Mucosa of gallbladder (tissue), 1 donor: Measurements from ENCODE around the gene OR9A2. TPM values are rescaled to one million over a fixed set of nuclear protein-coding genes. Genes with fewer than 3 reads are reported as not detected.
A peak's percentile ranks its signal among the peaks of the same experiment; 100 is the strongest.
"Not testable (repeated sequence)": the region's sequence is repeated elsewhere in the genome, so short reads cannot be mapped to it uniquely, and the experiment has no call there.

Experiments
- DNase-seq: peaks from one replicate; pipeline ENCODE4 v3.0.0-alpha.2; 2020; ENCODE audit warnings: low spot score
- total RNA-seq: library from RNA; stranded (reverse); gene quantifications from one replicate; pipeline ENCODE4 v1.2.1, GENCODE V29; 2021
- donor health status: DM: no; HTN: no; CAD: no.

Gene OR9A2
- total RNA-seq, 1 donor from 2014 or later = not detected

DNA sequence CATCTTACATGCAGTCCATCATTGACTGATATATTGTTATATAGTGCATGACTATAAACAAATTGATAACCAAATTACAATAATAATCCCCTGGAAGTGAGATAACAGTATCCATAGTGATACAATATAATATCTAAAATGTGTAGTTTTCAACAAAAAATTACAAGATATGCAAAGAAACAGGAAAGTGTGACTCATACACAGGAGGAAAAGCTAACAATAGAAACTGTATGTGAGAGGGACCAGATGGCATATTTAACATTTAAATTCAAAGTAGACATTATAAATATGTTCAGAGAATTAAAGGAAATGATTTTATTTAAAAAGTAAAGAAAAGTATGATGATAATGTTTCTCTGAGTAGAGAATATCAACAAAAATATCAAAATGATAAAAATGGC, 8.0 kb downstream of the OR9A2 start:
- DNase-seq = no peak

DNA sequence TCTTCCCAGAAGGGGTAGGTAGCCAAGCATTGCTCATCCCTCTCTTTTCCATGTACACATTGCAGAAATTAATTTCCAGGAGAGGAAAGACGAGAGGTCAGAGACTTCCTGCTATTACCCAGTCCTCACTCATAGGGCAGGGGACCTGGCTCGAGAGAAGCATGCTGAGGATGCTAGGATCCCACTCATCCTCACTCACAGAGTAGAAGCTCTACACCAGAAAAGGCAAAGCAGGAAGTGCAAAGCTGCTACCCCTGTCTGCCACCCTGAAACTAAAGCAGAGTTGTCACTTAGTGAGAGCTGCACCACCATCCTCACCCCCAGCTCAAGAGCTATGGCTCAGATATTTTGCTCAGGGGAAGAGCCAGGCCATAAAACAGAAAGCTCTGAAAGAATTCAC, 9.9 kb downstream of the OR9A2 start:
- no peak for DNase-seq

DNA sequence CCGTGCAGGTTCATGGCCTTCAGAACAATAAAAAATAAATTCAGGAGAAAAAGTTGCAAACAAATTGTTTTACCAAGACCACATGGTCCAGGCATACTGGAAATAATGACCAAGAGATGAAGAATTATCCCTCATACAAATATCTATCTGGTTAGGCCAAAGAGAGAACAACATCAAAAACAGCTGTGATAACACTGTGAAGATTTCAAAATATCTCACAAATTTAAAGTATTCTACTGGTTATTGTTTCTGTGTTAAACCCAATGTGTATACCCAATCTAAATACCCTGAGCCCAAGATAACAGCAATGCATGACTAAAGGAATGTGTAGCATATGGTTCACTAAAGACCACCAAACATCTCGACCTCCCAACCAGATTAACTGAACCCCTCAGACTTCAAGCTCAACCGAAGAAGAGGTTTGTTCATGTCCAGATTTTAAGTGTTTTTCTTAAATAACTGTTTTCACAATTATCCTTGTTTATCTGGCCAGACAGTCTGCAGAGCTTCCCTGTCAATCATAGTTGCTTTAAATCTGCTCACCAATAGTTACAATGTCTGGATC, 10.9 kb downstream of the OR9A2 start:
- DNase-seq = no peak

DNA sequence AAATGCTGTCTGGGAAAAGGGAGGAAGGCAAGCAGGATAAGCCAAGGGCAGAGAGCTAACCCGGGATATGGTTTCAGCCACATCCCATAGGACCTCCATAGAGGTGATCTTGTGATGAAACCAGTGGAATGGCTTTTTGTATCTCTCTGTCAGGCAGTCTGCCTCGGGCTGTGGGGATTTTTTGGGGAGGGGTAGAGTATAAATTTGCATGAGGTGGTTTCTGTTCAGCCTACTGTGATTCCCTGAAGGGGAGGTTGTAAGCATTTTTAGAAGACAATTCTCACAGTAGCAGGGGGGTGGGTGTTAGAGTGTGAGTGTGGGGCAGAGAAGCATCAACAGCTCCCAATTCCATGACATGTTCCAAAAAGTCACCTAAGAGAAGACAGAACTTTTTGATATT, 11.8 kb downstream of the OR9A2 start:
- no peak for DNase-seq

DNA sequence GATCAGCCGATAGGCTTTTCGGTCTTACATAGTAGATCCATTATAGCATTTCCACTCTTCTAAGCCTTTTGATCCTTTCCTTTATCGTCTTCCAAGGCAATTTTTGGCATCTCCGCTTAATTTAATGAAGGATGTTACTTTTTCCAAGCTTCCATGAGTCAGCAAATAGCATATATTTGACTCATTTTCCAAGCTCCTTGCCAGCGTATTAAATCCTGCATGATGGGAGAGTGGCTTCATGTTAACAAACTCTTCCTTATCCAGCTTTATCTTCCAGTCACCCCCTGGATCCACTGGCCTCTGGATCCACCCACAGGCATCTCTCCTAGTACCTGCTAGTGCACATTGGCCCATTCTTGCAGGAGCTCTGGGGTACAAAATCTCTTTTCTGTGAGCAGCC, 13.0 kb downstream of the OR9A2 start:
- DNase-seq = no peak

DNA sequence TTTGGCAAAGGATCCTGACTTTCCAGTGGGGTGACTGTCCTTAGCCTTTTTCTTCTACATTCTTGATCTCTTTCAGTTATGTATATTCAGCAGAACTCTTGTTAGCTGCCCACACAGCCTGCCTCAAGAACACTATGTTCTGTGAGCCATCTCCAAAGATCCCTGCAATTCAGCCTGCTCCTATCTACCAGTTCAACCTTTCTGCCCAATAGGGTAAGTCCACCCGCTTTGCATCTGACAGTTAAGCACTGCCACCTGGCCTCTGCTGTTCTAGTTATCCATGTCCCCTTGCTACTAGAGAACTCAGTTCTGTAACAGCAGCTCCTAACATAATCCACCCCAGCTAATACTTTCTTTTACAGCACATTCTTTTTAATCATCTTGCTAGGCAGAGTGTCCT, 13.5 kb downstream of the OR9A2 start:
- DNase-seq = no peak

DNA sequence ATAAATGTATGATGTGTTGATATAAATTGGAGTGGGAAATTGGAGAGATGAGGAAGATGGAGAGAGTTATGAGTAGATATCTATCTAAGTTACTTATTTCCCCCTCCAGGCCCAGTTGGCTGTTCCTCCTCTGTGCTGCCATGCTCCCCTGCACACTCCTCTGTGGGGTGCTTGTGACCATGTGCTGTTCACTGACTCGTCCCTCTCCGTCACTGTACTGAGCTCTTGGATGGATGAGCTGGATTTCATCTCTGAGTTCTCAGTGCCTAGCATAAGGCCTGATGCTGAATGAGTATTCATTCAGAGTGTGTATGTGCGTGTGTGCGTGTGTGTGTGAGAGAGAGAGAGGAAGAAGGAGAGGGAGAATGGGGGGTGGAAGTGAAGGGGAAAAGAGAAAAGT, 14.5 kb downstream of the OR9A2 start:
- no peak for DNase-seq

DNA sequence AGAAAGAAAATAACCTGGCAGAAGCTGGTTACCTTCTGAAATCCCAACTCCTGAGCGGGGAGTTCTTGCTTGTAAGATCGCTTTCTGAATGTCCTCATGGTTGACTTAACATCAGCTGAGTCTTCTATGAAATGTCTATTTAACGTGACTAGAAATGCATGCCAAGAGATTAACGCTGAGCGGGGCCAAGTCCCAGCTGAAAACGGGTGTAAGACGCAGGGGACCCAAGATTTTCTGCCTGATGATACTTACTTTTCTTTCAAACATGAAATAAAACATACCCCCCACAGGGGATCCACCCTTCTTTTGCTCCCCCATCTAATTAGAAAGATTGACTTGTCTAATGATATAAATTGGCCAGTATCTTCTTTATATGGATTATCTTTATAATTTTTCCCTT, 14.9 kb downstream of the OR9A2 start:
- no peak for DNase-seq

DNA sequence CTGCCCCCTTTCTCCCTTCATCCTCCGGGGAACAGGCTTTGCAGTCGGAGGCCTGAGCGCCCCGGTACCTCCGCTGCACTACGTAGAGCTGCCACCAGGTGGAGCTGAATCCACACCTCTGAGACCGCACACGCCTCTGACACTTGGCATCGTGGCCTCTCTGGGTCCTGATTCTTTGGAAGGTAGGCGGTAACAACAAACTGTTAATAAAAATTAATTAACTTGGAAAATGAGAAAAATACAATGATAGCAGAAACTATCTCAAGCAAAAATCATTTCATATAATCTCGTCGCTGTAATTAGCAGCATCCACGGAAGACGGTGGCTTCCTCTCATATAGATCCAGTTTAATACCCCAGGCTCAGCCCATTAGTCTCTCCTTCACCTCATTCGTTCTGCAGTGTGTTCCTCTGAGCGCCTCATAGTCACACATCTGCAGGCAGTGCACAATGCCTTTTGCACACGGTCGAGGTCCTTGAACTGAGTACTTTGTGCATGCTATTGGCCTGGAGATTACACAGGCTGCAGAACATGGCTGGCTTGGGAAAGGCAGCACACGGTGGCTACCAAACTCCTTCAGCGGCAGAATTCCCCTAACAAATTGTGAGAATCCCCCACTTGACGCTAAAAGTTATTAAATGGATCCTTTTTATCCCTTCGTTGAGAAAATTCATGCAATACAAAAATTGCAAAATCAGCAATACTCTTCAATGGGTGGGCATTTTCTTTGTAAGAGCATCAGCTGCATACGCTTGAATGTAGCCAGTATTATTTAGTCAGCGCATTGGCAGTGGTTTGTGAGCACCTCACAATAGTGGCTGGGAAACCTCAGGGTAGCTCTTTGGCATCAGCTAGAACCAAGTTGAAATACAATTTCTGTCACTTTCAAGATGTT, 18.7 kb downstream of the OR9A2 start:
- DNase-seq = peak; percentile 83

DNA sequence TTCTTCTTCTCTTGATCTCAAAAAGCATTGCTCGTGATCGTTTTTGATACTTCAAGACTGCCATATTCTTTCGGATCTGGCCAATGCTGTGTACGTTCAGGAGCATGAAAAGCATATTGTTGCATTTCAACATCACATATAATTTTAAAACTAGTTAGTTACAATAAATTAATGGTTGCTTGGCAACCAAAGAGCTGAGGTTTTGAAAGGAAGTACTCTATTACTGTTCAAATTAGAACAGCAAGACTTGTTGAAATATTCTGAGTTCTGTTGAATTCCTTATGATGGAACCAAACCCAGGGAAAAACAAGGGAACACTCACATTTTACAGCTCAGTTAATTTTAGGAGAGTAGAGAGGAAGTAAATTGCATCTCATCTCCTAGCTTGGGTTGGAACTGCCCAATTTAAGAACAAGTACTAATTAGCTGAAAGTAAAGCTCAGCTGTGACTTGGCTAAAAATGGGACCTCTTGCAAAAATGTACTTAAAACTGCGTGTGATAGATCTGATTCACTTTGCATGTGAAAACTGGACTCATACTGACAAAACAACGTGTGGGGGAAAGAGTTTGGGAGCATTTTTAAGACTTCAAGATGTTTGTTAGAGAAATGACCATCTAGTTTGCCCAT, 21.2 kb downstream of the OR9A2 start:
- DNase-seq = no peak

DNA sequence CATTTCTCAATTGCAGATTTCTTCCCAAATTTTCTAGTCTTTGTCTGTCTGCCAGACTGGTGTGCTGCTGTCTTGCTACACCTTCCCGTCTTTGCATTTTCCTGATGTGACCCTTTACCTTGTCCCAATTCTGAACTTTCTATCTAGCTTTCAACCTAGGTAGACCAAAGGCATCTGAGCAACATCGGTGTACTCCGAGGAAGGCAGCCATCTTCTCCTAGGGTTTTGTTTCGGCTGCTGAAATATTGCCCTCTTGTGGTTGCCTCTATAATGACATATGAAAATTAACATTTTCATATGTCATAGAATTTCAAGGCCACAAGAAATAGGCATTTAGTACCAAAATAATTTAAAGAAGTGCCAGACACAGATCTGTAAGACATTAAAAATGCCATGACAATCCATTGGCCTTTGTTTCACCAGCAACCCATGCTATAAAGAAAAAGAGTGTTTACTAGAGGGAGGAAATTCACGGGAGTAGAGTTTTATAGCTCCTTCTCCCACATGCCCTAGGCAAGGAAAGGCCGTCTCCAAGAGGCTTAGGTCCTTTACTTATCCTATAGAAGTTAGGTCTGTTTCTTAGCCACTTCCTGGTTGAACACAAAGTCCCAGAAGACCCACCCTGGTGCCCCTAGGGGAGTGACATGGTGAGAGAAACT, 23.4 kb downstream of the OR9A2 start:
- no peak for DNase-seq

DNA sequence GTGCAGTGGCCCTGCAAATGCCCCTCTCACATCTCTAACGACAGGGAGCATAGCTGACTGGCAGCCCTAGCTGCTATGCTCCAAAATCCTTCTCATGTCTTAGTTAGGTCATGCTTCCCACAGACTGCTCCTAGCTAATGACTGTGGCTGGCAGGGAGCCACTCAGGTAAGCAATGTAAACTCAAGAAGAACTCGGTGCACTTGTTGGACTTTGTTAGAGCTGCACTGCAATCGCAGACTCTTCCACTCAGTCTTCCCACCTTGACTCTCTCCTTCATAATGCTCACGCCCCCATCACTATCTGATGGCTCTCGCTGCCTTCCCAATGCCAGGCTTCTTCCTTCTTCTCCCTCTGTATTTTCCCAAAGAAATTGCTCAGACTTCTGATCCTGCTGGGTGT, 24.0 kb downstream of the OR9A2 start:
- peak; percentile 60 for DNase-seq

DNA sequence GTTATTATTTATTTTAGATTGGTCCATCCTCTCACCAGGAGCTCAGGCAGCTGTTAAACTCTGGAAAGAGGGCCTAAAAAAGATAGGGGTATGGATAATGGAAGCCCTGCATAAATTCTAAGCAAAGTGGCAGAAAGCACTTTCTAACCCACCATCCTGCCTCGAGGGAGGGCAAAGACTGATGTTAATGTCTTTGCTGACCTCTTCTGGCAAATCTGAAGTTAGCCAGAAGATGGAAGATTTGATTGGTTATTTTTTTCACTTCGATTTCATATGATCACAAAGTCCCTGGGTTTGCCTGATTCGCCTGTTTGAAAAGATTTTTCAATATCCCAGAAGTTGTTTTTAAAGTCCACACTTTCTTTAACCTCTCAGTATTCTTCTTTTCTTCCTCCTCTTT, 24.8 kb downstream of the OR9A2 start:
- DNase-seq = no peak

DNA sequence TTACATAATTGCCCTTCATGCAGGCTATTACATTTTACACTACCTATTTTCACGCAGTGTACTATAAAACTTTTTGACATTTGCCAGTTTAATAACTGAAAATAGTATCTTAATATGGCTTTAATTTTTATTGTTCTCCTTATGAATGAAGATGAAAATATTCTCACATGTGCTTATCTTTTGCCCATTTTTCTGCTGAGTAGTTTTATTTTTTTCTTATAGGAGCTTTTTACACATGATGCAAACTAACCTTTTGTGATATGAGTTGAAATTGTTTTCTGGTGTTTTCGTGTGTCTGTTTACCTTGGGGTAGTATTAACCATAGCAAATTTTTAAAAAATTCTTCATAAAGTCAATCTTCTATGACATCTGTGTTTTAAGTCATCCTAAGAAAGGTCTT, 26.3 kb downstream of the OR9A2 start:
- DNase-seq = no peak

DNA sequence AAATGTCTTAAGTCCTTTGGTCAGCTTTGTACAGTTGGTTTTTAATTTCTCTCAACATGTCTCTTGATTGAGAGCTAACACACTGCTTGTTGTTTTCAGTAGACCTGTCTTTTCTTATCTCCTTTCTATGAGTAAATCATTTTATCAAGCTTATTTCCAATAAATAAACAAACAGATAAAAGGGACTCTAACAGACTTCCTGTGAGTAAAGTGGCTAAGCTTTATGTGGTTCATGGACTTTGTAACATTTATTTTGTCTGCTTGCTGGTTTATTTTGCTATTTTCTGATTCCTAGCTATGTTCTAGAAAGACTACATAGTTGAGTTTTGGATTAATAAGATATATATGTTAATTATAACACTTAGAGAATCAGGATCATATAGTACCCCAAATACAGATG, 27.1 kb downstream of the OR9A2 start:
- DNase-seq = no peak

DNA sequence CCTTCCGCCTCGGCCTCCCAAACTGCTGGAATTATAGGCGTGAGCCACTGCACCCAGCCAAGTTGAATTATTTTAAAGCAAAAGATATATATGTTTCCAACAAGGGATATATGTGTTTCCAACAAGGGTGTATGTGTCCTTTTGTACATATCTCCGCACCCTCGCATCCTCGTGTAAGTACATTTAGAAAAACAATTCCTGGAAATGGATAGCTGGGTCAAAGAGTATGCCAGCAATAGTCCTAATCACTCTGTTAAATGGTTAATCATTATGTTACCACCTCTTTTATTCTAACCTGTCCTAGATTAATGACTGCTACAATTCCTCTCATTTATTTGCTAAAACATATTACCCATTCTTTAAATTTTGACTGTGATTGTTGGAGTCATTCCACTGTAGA, 28.0 kb downstream of the OR9A2 start:
- DNase-seq = no peak

DNA sequence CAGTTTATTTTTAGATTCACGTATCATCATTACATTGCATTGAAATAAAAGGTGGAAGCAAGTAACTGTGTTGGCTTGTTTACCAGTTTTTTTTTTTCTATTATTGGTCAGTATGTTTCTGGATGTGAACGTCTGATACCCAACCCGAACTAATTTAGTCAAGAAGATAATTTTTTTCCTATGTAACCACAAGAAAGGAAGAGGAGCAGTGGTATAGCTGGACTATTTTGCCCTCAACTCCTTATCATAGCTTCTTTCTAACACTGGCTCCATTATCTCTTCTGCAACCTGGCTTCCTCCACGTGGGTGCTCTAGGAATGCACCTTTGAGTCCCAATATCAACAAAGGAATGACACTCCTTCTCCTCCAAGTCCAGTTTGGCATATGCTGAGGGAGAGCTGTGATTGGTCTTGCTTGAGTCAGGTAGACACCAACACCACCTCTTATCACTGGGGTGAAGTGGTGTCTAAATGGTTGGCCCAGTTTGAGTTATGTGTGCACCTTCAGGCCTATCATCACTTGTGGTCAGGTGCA, 29.4 kb downstream of the OR9A2 start:
- DNase-seq = peak; percentile 24

DNA sequence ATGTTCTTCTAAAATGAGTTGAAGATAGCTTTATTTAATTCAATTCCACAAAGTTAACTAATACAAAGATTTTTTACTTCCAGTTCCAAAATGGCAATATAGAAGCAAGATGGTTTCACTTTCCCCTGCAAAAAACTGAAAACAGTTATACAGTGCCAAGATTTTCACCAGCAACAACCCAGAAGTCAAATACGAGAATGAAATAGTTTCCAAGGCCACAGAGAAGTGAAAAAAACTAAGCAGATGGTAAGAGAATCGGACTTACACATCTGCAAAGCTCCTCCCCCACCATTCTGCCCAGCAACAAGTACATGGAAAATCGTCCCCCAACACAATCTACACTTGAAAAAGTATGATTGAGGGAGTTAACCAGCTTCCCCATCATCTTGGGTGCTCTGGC, 34.5 kb downstream of the OR9A2 start:
- DNase-seq = no peak

DNA sequence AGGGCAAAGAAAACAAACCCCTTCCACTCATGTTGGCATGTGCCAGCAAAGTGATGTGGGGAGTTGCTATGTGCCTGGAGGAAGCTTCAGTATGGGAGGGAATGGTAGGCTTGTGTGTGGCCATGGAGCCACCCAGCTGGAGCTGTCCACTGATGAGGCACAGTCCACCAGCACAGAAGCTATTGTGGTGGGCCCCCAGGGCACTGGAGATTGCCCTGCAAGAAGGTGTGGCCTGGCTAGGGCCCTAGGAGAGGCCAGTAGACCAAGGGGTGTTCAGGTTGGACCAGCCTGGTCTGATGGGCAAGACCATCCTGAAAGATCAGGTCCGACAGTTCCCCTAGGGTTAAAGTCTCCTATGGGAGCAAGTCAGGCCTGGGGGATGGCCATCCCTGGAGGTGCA, 42.6 kb downstream of the OR9A2 start:
- no peak for DNase-seq

DNA sequence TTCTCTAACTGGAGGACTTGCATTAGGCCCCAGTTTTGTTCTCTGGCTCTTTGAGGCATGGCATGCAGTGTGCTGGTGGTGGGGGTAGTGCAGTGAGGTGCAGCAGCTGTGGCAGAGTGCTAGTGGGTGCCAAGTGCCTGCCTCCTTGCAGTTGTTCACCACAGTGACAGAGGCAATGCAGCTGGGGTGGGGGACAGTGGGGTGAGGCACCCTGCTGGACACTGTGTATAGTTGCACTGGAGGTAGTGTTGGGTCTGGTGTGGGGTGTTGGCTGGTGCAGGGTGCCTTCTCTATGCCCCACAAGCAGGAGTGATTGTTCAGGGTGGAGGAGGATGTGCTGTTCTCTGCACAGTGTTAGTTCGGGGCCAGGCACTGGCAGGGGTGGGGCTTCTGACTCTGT, 43.1 kb downstream of the OR9A2 start:
- DNase-seq = no peak

DNA sequence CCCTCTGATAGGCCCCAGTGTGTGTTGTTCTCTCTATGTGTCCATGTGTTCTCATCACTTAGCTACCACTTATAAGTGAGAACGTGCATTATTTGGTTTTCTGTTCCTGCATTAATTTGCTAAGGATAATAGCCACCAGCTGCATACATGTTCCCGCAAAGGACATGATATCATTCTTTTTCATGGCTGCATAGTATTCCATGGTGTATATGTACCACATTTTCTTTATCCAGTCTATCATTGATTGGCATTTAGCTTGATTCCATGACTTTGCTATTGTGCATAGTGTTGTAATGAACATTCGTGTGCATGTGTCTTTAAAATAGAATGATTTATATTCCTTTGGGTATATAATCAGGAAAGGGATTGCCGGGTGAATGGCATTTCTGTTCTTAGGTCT, 48.5 kb downstream of the OR9A2 start:
- DNase-seq = not testable (repeated sequence)
